HT1080 (cell line): ENCODE data around the gene MSX2. TPM values are rescaled to one million over a fixed set of nuclear protein-coding genes. Genes with fewer than 3 reads are reported as not detected.

Experiments used
- DNase-seq: peaks from one replicate; pipeline ENCODE4 v3.0.0-alpha.2; 2015; ENCODE audit warnings: low read depth
- polyA plus RNA-seq, 2 experiments: library from polyadenylated mRNA; depleted of rRNA; stranded (reverse); fragments of >200 nt; gene quantifications; 2 replicates each; pipeline ENCODE4 v1.2.3, GENCODE V29; 2015
- total RNA-seq: library from RNA; depleted of rRNA; stranded (reverse); fragments of >200 nt; shearing (Covaris generic); gene quantifications from 2 replicates; pipeline ENCODE4 v1.2.3, GENCODE V29; 2014; rRNA removed

The MSX2 gene
- 0.64 and 0.90 TPM in 2 replicates for total RNA-seq
- polyA plus RNA-seq (2015; cell fraction: cytosol; rRNA removed) = 2.3 and 2.4 TPM in 2 replicates
- polyA plus RNA-seq (2015; cell fraction: nucleus; rRNA removed) = 1.3 and 1.6 TPM in 2 replicates

DNA sequence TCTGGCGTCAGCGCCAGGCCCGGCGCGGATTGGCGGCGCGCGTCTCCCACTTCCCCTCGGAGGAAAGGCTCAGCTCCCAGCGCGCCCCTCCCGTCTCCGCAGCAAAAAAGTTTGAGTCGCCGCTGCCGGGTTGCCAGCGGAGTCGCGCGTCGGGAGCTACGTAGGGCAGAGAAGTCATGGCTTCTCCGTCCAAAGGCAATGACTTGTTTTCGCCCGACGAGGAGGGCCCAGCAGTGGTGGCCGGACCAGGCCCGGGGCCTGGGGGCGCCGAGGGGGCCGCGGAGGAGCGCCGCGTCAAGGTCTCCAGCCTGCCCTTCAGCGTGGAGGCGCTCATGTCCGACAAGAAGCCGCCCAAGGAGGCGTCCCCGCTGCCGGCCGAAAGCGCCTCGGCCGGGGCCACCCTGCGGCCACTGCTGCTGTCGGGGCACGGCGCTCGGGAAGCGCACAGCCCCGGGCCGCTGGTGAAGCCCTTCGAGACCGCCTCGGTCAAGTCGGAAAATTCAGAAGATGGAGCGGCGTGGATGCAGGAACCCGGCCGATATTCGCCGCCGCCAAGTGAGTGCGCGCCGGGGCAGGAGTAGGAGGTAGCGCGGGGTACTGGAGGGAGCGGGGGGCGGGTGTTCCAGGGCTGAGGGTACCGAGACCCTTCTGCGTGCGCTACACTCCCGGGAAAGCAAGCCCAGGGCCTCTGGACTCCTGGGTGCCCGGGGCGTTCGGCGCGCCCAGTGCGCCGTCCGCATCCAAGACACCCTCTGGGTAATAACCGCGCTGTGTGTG lies at the start of gene MSX2:
TSS of gene MSX2 (plus strand) at position 99 of the 777 bp plus-strand sequence. CDS start at position 177, 78 bp downstream.
- DNase-seq = peak; percentile 64

DNA sequence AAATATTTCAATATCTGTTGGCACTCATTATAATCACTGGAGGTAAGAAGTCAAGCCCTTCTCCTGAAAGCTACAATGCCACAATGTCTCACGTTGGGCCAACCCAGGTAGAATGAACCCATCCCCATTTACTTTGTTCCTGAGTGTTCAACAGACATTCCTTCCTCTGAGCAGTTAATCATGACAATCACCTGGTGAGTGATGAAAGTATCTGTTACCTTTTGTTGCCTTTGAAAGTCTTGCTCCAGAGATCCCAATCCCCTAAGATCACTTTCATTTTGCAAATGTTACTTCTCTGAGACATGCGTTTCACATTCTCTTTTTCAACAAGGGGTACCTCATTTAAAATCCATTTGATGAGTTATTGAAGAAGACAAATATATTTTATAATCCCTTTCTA lies 49.3 kb upstream of the MSX2 start:
- DNase-seq = no peak

DNA sequence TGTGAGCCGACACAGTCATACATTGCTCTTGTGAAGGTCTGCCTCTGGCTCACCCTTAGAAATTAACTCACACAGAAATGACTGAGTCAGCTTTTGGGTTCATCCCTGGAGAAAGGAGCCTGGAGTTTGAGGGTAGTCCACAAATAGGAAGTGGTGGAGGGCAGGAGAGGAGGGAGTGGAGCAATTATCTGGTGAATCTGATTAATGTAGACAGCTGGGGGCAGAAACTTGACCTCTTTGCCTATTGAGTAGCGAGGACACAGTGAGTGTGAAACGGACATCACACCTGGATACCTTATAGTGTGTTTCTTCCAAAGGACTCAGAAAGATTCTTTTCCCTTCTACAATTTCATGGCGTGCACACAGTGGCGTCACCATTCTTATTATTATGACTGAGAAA lies 48.5 kb upstream of the MSX2 start:
- DNase-seq = no peak

DNA sequence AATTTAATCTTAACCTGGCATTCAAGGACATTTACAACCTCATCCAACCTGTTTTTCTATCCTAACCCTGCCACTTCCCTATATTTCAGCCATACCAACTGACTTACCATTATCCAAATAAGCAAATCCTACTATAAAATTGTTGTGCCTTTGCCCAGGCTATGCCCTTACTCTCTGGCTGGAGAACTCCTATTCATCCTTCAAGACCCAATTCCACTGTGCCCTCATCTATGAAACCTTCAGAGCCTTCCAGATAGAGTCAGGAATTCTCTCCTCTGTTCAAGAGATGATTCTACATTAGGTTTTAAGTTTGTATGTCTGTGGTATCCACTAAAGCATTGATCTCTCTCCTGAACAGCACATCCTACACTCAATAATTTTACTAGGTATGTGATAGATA lies 46.3 kb upstream of the MSX2 start:
- DNase-seq = no peak

DNA sequence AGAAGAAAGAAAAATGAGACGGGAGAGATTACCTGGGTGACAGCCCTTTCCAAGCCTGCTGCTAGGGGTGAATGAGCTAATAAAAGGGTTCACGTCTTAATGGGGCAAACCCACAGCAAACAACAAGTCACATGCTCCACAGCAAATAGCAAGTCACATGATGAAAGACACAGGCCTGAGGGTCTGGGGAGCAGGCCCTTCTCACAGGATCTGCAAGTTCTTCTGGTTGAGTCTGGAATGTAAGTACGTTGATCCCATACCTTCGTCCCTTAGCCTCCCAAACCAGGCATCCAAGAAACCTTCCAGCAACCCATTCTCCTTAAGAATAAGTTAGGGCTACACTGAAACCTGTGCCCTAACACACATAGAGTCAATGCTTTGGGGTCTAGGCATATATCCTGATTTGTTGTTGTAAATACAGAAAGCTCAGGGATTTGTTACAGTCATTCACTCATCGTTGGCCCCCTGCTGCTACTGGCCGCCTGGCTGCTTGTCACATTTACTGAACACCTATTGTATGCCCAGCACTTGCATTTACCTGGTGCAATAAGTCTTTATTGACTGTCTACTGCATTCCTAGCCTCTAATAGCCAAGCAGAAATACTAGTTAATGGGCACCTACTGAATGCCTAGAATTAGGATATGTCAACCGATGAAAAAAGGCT lies 43.3 kb upstream of the MSX2 start:
- no peak for DNase-seq

DNA sequence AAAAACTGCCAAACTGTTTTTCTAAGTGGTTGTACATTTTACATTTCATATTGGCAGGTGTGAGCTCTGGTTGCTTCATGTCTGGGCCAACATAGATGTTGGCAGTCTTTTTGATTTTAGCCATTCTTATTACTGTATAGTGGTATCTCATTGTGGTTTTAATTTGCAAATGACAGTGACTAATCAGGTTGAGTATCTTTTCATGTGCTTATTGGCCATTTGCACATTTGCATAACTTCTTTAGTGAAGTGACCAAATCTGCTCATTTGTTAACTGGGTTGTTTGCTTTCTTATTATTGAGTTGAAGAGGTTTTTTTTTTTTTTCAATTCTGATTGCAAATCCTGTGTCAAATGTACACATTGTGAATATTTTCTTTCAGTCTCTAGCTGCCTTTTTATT lies 36.9 kb upstream of the MSX2 start:
- no peak for DNase-seq

DNA sequence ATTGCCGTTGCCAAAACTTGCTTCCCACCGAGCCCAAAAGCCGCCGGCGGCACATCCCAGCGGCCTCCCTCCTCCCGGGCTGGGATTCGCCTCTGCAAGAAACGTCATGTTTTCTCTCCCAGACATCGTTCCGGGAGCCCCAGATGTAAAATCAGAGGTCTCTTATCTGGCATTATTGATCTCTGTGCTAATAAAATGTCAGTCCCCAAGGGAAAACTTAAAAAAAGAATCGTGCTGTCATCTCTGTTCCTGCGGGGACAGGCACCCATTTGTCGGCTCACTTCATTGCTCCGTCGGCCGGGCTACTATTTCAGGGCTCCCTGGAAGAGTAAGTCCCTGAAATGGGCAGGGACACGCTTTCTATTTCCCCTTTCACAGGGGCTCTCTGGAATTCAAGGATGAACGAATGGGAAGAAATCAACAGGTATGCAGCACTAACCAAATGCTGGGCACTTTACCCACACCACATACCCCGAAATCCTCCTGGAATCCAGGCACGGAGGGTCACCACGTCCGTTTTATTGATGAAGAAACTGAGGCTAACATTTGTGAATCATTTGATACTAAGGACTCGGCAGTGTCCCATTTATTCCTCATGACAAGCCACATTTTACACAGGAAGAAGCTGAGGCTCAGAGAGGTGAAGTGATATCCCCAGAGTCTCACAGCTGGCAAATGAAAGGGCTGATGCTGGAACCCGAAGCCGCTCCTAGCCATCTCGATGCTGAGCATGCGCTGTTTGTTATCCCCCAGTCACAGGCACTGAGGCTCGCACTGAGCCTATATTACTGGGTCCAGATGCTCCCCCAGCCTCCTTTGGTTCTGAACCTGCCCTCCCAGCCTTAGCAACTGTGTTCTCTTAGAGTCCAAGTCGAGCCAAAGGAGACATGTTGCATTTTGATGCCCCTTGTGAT lies 35.7 kb upstream of the MSX2 start:
- no peak for DNase-seq

DNA sequence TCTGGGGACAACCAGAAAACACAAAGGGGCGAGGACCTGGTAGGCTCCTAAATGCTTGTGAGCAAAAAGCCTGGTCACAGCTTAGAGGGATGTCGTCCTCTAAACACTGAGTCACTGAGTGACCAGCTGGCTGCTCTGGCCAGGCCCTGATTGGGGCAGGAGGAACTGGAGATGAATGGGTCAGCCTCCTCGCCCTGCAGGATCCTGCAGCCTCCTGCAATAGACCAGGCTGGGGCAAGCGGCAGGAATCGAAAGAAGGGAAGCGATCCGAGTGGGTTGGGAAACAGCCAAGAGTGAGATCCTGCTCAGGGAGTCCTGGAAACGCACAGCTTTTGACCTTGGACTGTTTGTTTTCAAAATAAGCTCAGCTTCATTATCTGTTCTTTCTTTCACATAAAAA lies 34.1 kb upstream of the MSX2 start:
- DNase-seq = no peak

DNA sequence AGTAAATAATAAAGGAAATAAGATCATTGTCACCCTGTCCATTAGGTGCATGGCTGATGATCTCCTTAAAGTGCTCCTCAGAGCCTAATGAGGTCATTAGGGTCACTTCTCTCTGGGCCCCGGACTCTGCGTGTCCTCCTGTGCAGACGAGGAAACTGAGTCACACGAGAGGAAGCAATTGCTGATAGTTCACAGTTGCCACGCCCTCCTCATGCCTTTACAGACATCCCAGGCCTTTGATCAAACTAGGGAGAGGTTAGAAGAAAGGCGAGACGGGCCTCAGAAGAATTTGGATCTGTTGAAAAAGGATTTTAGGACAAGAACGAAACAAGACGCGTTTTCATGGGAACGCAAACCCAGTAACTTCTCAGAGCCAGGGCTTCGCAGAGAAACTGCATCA lies 32.0 kb upstream of the MSX2 start:
- no peak for DNase-seq

DNA sequence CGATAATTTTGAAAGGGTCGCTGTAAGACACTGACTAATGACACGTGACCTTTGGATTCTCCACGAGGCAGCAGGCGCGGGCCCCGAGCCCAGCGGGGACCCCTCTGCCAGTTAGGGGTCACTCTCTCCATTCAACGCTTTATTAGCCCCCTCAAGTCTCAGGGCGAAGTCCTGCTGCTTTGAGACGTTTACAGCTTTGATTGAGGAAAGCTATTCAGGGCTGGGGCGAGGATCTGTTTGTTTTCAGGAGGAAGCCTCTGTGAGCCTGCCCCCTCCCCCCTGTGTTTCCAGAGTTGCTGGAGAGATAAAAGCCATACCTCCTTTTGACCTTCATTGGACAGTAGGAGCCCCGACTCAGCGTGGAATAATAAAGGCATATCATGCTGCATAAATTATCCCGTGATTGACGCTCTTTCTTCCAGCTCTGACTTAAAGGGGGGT lies 31.4 kb upstream of the MSX2 start:
- no peak for DNase-seq

DNA sequence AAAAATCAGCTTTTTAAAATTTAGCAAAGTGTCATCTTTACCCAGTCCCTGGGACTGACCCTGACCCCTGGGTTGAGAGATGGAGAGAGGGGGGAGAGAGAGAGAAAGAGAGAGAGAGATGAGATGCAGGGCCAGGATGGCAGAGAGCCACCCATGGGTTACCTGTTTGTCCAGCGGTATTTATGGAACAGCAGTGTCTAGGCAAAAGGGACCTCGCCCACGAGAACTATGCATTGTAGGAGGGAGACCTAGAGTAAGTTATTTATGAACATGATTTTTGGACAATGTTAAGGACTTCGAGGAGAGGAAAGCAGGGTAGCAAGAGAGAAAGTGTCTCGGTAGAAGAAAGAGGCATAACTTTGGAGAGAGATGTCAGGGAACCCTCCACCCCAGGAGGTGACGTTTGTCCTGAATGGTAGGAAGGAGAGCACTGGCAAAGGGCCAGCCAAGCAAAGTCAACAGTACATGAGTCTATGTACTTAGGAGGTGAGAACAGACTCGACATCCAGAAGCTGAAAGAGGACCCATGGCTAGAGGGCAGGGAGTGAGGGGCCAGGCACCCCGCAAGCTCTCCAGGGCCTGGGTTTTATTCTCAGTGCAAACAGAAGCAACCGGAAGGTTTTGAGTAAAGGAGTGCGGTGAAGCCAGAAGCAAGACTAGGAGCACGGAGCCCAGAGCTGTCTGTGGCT lies 30.5 kb upstream of the MSX2 start:
- DNase-seq = no peak

DNA sequence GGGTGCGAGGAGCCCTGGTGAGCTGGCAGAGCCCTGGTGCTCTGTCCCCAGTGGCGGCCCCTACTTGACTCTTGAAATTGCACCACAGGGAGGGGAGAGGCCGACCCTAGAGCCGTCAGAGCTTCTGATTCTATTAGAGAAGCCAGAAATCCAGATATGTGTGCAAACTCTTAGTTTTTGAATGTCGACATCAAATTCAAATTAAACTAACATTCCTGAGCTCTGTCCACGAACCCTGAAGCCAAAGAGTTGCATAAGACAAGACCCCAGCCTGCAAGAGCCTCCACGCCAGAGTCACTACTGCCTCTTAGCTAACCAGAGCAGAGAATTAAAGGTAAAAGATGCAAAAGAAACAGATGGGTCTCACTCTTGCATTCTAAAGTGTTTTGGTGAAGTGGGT lies 29.8 kb upstream of the MSX2 start:
- no peak for DNase-seq

DNA sequence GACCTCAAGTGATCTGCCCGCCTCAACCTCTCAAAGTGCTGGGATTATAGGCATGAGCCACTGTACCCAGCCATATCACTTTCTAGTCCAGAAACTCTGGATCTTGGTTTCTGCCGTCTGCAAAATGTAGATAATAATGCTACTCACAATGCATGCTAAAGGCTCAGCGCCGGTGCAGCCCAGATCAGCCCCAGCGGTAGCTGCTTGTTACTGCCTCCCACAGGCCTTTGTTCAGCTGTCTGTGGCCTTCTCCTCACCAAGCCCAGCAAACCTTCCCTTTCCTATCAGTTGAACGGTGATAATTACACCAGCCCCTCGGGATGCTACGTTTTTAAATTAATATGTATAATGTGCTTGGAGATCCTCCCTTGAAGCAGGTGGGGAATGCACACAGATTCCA lies 26.2 kb upstream of the MSX2 start:
- DNase-seq = no peak

DNA sequence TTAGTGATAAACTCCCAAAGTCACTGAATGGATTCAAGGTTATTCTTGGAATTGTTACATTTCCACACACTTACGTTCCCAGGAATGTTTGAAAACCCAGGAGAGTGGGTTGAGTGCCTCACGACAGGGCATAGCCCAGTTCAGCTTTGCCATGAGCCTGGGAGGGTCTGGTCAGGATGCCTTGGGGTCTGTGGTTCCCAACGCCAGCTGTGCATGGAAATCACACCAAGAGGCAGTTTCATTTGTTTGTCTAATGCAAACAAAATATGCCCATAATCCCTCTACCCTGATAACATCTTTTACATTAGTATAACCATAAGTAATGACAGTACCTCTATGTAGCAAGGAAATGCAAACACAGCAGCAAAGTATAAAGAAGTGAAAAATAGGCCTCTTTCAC lies 25.3 kb upstream of the MSX2 start:
- DNase-seq = no peak

DNA sequence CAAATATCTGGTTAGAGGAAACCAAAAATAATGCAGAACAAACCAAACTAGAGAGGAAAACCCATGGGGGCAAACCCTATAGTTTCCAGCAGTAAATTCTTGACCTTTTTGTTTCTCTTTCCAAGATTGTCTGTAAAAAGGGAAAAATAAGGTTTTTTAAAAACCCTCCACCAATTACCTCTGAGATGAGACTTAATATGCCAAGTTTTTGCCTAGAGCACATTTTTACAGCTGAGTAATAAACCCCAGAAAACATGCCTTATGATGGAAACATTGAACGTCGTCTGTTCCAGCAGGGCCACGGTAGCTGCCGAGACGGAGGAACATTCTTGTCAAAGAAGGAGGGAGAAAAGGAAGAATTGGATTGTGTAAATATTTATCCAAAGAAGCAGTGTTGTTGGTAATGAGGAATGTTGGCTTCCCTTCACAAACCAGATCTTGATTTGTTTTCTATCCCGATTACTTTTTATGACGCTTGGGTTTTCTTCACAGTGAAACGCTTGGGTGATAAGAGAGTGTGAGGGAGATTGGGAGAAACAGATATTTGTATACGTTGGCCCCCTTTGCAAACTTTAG lies 17.3 kb upstream of the MSX2 start:
- no peak for DNase-seq

DNA sequence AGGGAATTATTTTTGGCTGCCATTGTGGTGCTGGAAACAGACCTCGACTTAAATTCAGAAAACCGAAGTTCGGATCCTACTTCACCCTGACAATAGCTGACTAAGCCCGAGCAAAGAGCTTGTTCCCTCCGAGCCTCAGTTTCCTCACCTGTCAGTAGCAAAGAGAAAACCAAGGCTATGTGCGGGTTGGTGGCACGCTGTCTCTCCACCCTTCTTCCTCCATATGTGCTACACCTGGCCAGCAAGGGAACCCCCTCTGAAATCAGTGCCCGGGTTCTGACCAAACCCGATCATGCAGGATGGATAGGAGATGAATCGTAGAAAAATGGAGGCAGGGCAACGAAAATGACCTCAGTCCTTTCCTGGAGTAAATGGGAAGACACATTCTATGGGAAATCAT lies 16.7 kb upstream of the MSX2 start:
- no peak for DNase-seq

DNA sequence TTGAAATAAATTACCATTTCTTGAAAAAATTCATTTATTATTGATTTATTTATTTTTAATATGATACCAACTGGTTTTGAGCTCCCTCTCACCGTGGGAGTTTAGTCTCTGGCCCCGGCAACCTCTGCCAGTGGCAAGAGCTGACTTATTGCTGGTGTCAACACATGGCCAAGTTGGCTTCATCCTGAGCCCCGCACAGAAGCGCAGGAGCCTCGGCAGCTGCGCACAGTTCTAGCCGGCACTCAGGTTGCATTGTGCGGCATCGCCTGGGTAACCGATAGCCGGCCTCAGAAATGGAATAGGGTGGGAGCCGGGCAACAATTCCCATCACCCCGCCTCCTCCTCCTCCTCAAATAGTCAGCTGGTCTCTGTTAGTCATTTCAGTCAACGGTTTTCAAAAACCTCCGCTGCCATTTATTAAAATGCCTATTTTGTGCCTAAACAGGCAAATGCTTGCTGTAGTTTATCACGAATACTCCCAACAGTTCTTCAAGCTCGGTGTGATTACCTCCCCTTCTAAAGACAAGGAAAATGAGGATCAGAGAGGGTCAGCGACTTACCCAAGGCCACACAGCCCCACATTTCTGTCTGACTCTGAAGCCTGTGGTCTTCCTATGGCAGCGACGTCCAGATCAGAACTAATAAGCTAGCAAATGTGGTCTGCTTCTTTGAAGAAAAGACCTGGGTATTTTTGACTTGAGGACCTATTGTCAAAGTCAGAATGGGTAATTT lies 15.7 kb upstream of the MSX2 start:
- DNase-seq = no peak

DNA sequence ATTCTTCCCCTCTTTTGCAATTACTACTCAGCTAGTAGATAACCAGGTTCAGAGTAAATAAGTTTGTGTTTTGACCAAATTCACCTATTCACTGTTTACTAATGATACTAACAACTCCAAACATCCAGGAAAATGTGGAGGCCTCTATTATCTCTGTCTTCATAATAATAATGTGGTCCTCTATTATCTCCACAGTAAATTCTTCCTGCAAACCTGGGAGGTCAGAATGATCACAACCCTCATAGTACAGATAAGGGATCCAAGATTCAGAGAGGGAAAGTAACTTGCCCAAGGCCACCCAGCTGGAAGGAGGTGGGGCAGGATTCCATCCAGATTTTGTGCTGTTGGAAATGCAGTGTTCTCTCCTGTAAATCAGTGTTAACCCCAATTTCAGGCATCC lies 9.6 kb upstream of the MSX2 start:
- DNase-seq = no peak

DNA sequence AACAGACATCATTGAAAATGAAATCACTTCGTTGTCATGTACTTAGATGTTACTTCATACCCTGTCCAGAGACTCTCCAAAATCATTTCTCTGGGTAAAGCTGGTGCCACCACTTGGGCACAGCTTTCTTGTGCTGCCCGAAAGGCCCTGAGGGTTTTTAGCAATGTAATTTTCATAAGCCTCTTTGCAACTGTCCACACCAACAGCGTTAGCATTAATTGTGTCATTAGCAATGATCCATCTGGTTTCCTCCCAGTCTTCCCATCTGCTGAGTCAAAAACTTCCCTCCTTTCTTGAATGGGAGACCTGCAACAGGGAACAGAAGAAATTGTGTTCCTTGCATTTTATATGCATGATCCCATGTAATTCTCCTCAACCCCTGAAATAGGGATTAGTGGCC lies 8.6 kb upstream of the MSX2 start:
- DNase-seq = no peak

DNA sequence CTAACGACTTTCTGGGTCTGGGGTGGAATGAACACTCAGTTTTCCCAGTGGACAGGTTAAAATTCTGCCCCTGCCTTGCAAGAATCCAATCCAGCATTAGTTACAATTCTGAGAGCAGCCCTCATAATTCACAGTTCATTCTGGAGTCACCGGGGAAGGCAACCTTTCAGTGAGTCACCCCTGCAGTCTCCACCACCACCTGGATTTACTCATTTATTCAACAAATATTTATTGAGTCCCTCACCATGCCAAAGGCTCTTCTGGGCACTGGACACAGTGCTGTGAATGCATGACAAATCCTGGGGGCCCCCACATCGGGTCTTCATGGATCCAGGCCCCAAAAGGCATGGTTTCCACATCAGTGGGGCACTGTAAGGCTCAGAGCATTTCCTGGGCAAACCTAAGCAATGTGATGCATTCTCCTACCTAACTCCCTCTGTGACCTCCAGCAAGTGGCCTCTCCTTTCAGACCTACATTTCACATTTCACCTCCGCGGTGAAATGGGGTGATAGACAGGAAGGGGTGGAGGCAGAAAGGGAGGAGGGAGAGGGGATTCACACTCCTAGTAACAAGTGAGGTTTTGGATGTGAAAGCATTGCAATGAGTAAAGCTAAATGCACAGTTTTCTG lies 6.4 kb upstream of the MSX2 start:
- no peak for DNase-seq
